GM12878 (cell line): Measurements from ENCODE around the gene MCC. TPM values are rescaled to one million over a fixed set of nuclear protein-coding genes. Genes with fewer than 3 reads are reported as not detected.

Experiments used
- BCL11A ChIP-seq: IDR thresholded peaks from 2 replicates; pipeline ENCODE4 v1.6.1; 2011; ENCODE audit warnings: low read depth, low read length
- BCL3 ChIP-seq: IDR thresholded peaks from 2 replicates; pipeline ENCODE4 v1.6.1; 2011; ENCODE audit warnings: borderline replicate concordance, low read depth, mild to moderate bottlenecking, moderate library complexity, low read length; ENCODE audit not compliant: insufficient read depth, poor library complexity, severe bottlenecking
- ELK1 ChIP-seq: IDR thresholded peaks from 2 replicates; pipeline ENCODE4 v1.6.1; 2012; ENCODE audit warnings: low read depth, low read length, improper control_type of control experiment
- MTA2 ChIP-seq: fragments of 450-650 bp; IDR thresholded peaks from 2 replicates; pipeline ENCODE4 v1.6.1; 2016; ENCODE audit warnings: low read depth, mild to moderate bottlenecking, moderate library complexity
- POLR2AphosphoS2 ChIP-seq: IDR thresholded peaks from 2 replicates; pipeline ENCODE4 v1.6.1; 2011; ENCODE audit warnings: low read depth, mild to moderate bottlenecking, low read length, improper control_type of control experiment, moderate library complexity
- RBBP5 ChIP-seq: fragments of 200-600 bp; sonication (generic); conservative IDR thresholded peaks from 2 replicates; pipeline ENCODE4 v1.6.1; 2016
- SIN3A ChIP-seq: IDR thresholded peaks from 2 replicates; pipeline ENCODE4 v1.6.1; 2012; ENCODE audit warnings: low read depth, low read length, improper control_type of control experiment
- SMC3 ChIP-seq: IDR thresholded peaks from 2 replicates; pipeline ENCODE4 v1.6.1; 2011; ENCODE audit warnings: low read length, improper control_type of control experiment, borderline replicate concordance
- STAT1 ChIP-seq: fragments of 450-650 bp; conservative IDR thresholded peaks from 2 replicates; pipeline ENCODE4 v1.6.1; 2014; ENCODE audit warnings: antibody characterized with exemption, mild to moderate bottlenecking
- polyA plus RNA-seq, 11 experiments: library from polyadenylated mRNA; depleted of rRNA in 4 of 11; unstranded in 6 of 11; stranded (reverse) in 5 of 11; fragments of >200 nt; fragmentation: Nextera tagmentation in 4 of 11; fragmentation: Illumina TruSeq in 1 of 11; extraction: Ambion mirVana in 4 of 11; extraction: Trizol in 1 of 11; gene quantifications; 1 replicate in 1 of 11; 2 replicates in 10 of 11; pipeline versions ENCODE4 v1.2.1 to v1.2.3, GENCODE V29; 2011 to 2016; ENCODE audit warnings: inconsistent platforms in 2 of 11, missing spikeins in 2 of 11, low read depth in 1 of 11
- total RNA-seq, 4 experiments: library from RNA; depleted of rRNA in 3 of 4; stranded (reverse); fragments of >200 nt in 3 of 4; fragmentation: Illumina TruSeq in 1 of 4; extraction: Trizol in 1 of 4; gene quantifications; 2 replicates each; pipeline versions ENCODE4 v1.2.1 to v1.2.3, GENCODE V29; 2013 to 2021
- TF ChIP-seq, protein P1 (sequence below): fragments of 450-650 bp; formaldehyde crosslinking; IDR thresholded peaks from 2 replicates; pipeline ENCODE4 v1.5.0; 2022; ENCODE audit warnings: mild to moderate bottlenecking, missing genetic modification characterization
- TF ChIP-seq, protein P2 (sequence below): fragments of 450-650 bp; IDR thresholded peaks from 2 replicates; pipeline ENCODE4 v1.6.1; 2017; ENCODE audit warnings: mild to moderate bottlenecking

MCC gene
- total and polyA plus RNA-seq, 10 of the 15 experiments (the other 5 are each of a cell fraction or from before 2014, with no cell fraction given): 0.03 to 0.86 (median 0.16) TPM

GRCh38 chr5:113380807-113381326, 107.4 kb downstream of the MCC start (continued):
- TF ChIP-seq, protein P1, sequence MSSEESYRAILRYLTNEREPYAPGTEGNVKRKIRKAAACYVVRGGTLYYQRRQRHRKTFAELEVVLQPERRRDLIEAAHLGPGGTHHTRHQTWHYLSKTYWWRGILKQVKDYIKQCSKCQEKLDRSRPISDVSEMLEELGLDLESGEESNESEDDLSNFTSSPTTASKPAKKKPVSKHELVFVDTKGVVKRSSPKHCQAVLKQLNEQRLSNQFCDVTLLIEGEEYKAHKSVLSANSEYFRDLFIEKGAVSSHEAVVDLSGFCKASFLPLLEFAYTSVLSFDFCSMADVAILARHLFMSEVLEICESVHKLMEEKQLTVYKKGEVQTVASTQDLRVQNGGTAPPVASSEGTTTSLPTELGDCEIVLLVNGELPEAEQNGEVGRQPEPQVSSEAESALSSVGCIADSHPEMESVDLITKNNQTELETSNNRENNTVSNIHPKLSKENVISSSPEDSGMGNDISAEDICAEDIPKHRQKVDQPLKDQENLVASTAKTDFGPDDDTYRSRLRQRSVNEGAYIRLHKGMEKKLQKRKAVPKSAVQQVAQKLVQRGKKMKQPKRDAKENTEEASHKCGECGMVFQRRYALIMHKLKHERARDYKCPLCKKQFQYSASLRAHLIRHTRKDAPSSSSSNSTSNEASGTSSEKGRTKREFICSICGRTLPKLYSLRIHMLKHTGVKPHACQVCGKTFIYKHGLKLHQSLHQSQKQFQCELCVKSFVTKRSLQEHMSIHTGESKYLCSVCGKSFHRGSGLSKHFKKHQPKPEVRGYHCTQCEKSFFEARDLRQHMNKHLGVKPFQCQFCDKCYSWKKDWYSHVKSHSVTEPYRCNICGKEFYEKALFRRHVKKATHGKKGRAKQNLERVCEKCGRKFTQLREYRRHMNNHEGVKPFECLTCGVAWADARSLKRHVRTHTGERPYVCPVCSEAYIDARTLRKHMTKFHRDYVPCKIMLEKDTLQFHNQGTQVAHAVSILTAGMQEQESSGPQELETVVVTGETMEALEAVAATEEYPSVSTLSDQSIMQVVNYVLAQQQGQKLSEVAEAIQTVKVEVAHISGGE (CRISPR knock-in tag): no peak
- TF ChIP-seq BCL3 (no peak), POLR2AphosphoS2 (no peak), SMC3 (no peak), SIN3A (no peak), BCL11A (no peak), STAT1 (no peak), MTA2 (no peak), RBBP5 (no peak), ELK1 (no peak)
- TF ChIP-seq, protein P2, sequence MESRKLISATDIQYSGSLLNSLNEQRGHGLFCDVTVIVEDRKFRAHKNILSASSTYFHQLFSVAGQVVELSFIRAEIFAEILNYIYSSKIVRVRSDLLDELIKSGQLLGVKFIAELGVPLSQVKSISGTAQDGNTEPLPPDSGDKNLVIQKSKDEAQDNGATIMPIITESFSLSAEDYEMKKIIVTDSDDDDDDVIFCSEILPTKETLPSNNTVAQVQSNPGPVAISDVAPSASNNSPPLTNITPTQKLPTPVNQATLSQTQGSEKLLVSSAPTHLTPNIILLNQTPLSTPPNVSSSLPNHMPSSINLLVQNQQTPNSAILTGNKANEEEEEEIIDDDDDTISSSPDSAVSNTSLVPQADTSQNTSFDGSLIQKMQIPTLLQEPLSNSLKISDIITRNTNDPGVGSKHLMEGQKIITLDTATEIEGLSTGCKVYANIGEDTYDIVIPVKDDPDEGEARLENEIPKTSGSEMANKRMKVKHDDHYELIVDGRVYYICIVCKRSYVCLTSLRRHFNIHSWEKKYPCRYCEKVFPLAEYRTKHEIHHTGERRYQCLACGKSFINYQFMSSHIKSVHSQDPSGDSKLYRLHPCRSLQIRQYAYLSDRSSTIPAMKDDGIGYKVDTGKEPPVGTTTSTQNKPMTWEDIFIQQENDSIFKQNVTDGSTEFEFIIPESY: no peak
